A549 (cell line): ENCODE measurements around the gene DPM3. TPM values are rescaled to one million over a fixed set of nuclear protein-coding genes. Genes with fewer than 3 reads are reported as not detected.

ENCODE experiments used
- ATAC-seq, 2 experiments: fragments of 200-7000 bp in 1 of 2; fragments of >200 bp in 1 of 2; cut with Nextera tagmentation in 1 of 2; cut with Tn5 transposase in 1 of 2; 3 replicates each; pipeline versions ENCODE4 v1.8.0 to v1.9.1; 2018 to 2020; ENCODE audit warnings: mild to moderate bottlenecking in 1 of 2, moderate library complexity in 1 of 2
- CTCF ChIA-PET: fragments of 300-600 bp; sonication (Branson Sonifier 250); formaldehyde crosslinking; extraction: SDS; loops from one replicate; lab custom pipeline; 2021; ENCODE audit warnings: antibody characterized with exemption, inconsistent platforms; lab: Yijun Ruan, JAX
- POLR2A ChIA-PET: fragments of 350-600 bp; formaldehyde crosslinking; extraction: SDS; loops from one replicate; lab custom pipeline; 2021; ENCODE audit warnings: antibody characterized with exemption, inconsistent platforms; lab: Yijun Ruan, JAX
- DNase-seq, 2 experiments: peaks; one replicate each; pipeline versions ENCODE4 v3.0.0 to v3.0.0-alpha.2; 2011 to 2016; ENCODE audit warnings: low read depth in 1 of 2, low spot score in 1 of 2
- FAIRE-seq: peaks from 2 replicates; lab custom pipeline; 2011; peaks lifted over from hg19 to GRCh38; lab: Jason Lieb, UNC
- H3K27ac ChIP-seq, 2 experiments: fragments of >200 bp; sonication (Bioruptor Twin); formaldehyde crosslinking; 3 replicates each; pipeline ENCODE4 v1.5.1; 2016 to 2017
- H3K4me1 ChIP-seq: fragments of >200 bp; sonication (Bioruptor Twin); formaldehyde crosslinking; 3 replicates; pipeline ENCODE4 v1.6.1; 2016
- H3K4me2 ChIP-seq: fragments of >200 bp; sonication (Bioruptor Twin); formaldehyde crosslinking; 3 replicates; pipeline ENCODE4 v1.6.1; 2016
- H3K4me3 ChIP-seq: fragments of >200 bp; sonication (Bioruptor Twin); formaldehyde crosslinking; 3 replicates; pipeline ENCODE4 v1.5.1; 2016
- H3K9me3 ChIP-seq: fragments of >200 bp; sonication (Bioruptor Twin); formaldehyde crosslinking; 3 replicates; pipeline ENCODE4 v1.6.1; 2016
- CBX8 ChIP-seq: fragments of 200-600 bp; sonication (generic); IDR thresholded peaks from 2 replicates; pipeline ENCODE4 v1.6.1; 2016
- CHD2 ChIP-seq: fragments of 150-350 bp; IDR thresholded peaks from 2 replicates; pipeline ENCODE4 v1.6.1; 2014; ENCODE audit warnings: low read length; ENCODE audit not compliant: partially characterized antibody
- CHD4 ChIP-seq: fragments of 200-600 bp; sonication (generic); IDR thresholded peaks from 2 replicates; pipeline ENCODE4 v1.6.1; 2016; ENCODE audit warnings: antibody characterized with exemption, mild to moderate bottlenecking, borderline replicate concordance
- ELK1 ChIP-seq: fragments of 150-350 bp; IDR thresholded peaks from 2 replicates; pipeline ENCODE4 v1.6.1; 2014; ENCODE audit warnings: low read depth, mild to moderate bottlenecking, low read length
- EP300 ChIP-seq, 2 experiments: fragments of >200 bp; sonication (Bioruptor Twin); formaldehyde crosslinking; IDR thresholded peaks; 2 replicates in 1 of 2; 3 replicates in 1 of 2; pipeline ENCODE4 v1.6.1; 2016 to 2017
- FOXS1 ChIP-seq: fragments of 250-450 bp; sonication (Bioruptor Pico); IDR thresholded peaks from 2 replicates; pipeline ENCODE4 v1.5.0; 2020; ENCODE audit warnings: mild to moderate bottlenecking, moderate library complexity
- HDAC2 ChIP-seq: fragments of 200-600 bp; sonication (generic); IDR thresholded peaks from 2 replicates; pipeline ENCODE4 v1.6.1; 2016
- HEYL ChIP-seq: fragments of 250-450 bp; sonication (Bioruptor Pico); IDR thresholded peaks from 2 replicates; pipeline ENCODE4 v1.8.0; 2021; ENCODE audit warnings: mild to moderate bottlenecking, moderate library complexity
- HOXB5 ChIP-seq: fragments of 250-450 bp; sonication (Bioruptor Pico); IDR thresholded peaks from 2 replicates; pipeline ENCODE4 v1.5.0; 2020; ENCODE audit warnings: mild to moderate bottlenecking, moderate library complexity
- KDM1A ChIP-seq: fragments of 200-600 bp; sonication (generic); IDR thresholded peaks from 2 replicates; pipeline ENCODE4 v1.6.1; 2016; ENCODE audit warnings: low read depth, mild to moderate bottlenecking
- KDM5A ChIP-seq: fragments of 200-600 bp; sonication (generic); IDR thresholded peaks from 2 replicates; pipeline ENCODE4 v1.6.1; 2016; ENCODE audit warnings: antibody characterized with exemption, mild to moderate bottlenecking
- MAX ChIP-seq: IDR thresholded peaks from 2 replicates; pipeline ENCODE4 v1.6.1; 2012
- MYC ChIP-seq: IDR thresholded peaks from 2 replicates; pipeline ENCODE4 v1.6.1; 2012; ENCODE audit warnings: mild to moderate bottlenecking, inconsistent platforms, low read length, improper control_type of control experiment, borderline replicate concordance
- NPAS2 ChIP-seq: fragments of 250-450 bp; sonication (Bioruptor Pico); IDR thresholded peaks from 2 replicates; pipeline ENCODE4 v1.8.0; 2022; ENCODE audit warnings: mild to moderate bottlenecking, moderate library complexity, borderline replicate concordance
- PHF8 ChIP-seq: fragments of 200-600 bp; sonication (generic); IDR thresholded peaks from 2 replicates; pipeline ENCODE4 v1.6.1; 2016; ENCODE audit warnings: low read depth, mild to moderate bottlenecking, antibody characterized with exemption, moderate library complexity, borderline replicate concordance
- POLR2A ChIP-seq: IDR thresholded peaks from 2 replicates; pipeline ENCODE4 v1.6.1; 2012; ENCODE audit warnings: mild to moderate bottlenecking, low read length
- RCOR1 ChIP-seq: fragments of 150-350 bp; IDR thresholded peaks from 2 replicates; pipeline ENCODE4 v1.6.1; 2014; ENCODE audit warnings: antibody characterized with exemption, low read length, low read depth
- REST ChIP-seq: fragments of 200-600 bp; sonication (generic); IDR thresholded peaks from 2 replicates; pipeline ENCODE4 v1.6.1; 2016; ENCODE audit warnings: antibody characterized with exemption, mild to moderate bottlenecking, moderate library complexity
- RFX5 ChIP-seq: fragments of 450-650 bp; IDR thresholded peaks from 2 replicates; pipeline ENCODE4 v1.7.1; 2014; ENCODE audit warnings: antibody characterized with exemption, mild to moderate bottlenecking, moderate library complexity
- RNF2 ChIP-seq: fragments of 200-600 bp; sonication (generic); IDR thresholded peaks from 2 replicates; pipeline ENCODE4 v1.6.1; 2016; ENCODE audit warnings: low read depth, mild to moderate bottlenecking, antibody characterized with exemption, moderate library complexity, borderline replicate concordance
- TFCP2L1 ChIP-seq: fragments of 250-450 bp; sonication (Bioruptor Pico); IDR thresholded peaks from 2 replicates; pipeline ENCODE4 v1.5.0; 2021; ENCODE audit warnings: mild to moderate bottlenecking
- ZC3H11A ChIP-seq: fragments of 450-650 bp; IDR thresholded peaks from 2 replicates; pipeline ENCODE4 v1.6.1; 2014; ENCODE audit warnings: antibody characterized with exemption, mild to moderate bottlenecking
- ZFP36 ChIP-seq: fragments of 450-650 bp; IDR thresholded peaks from 2 replicates; pipeline ENCODE4 v1.6.1; 2014; ENCODE audit warnings: borderline replicate concordance; ENCODE audit not compliant: partially characterized antibody
- WGBS: methylation state at CpG from one replicate; pipeline ENCODE4 v1.1.6; 2017; ENCODE audit errors: missing lambda C conversion rate; 5-methylcytosine and 5-hydroxymethylcytosine counted together
- polyA plus RNA-seq, 4 experiments: library from polyadenylated mRNA; depleted of rRNA in 3 of 4; stranded (reverse); fragments of >200 nt; fragmentation: RNase III in 1 of 4; extraction: RNeasy Plus Mini Kit Qiagen cat#74134 plus additional on column Dnase treatment in 1 of 4; gene quantifications; 2 replicates in 3 of 4; 3 replicates in 1 of 4; pipeline ENCODE4 v1.2.3, GENCODE V29; 2011 to 2017

Gene DPM3
- polyA plus RNA-seq, 2 of the 4 experiments (the other 2 are of a cell fraction): 22.8 to 80.3 TPM

GRCh38 chr1:155107309-155108264, 32.7 kb downstream of the DPM3 start:
- H3K4me3 ChIP-seq: no peak overlapping the region
- WGBS: 66% methylated on average over 10 of the region's 12 CpGs
- no peaks in the 10 kb centered on the region for H3K4me1 ChIP-seq
- DNase-seq (no peak), ATAC-seq (peak; percentile 61 to 69; a peak in 4 of 6 replicates), FAIRE-seq (no peak)
- no peak for TF ChIP-seq RFX5
- TF ChIP-seq CBX8: no peak
- no peak for TF ChIP-seq HDAC2
- CTCF ChIA-PET: interaction anchor here (0.6 to 9.2 kb wide), 13 partner anchors 9 to 87 kb away, joined by 3 to 67 read pairs (median 3); partner anchors contain the start of gene EFNA1
- H3K4me2 ChIP-seq: no peak overlapping the region
- H3K9me3 ChIP-seq: no peaks in the 10 kb centered on the region
- H3K27ac ChIP-seq: no peak overlapping the region
- POLR2A ChIA-PET: interaction anchor here (1.0 to 1.6 kb wide), 2 partner anchors 21 to 29 kb away, joined by 3 to 4 read pairs; no protein-coding TSS in a partner anchor

- H3K4me2 ChIP-seq: no peak overlapping the region
- no peak for DNase-seq
- WGBS: 80% methylated on average over 6 of the region's 6 CpGs
- POLR2A ChIA-PET: interaction anchor here (1.6 kb wide), 1 partner anchor 29 kb away, joined by 4 read pairs; no protein-coding TSS in a partner anchor
- no peak for ATAC-seq
- CTCF ChIA-PET: interaction anchor here (0.6 to 9.2 kb wide), 6 partner anchors 16 to 86 kb away, joined by 3 to 67 read pairs (median 10); no protein-coding TSS in a partner anchor
- H3K27ac ChIP-seq: no peak overlapping the region
- no peaks in the 10 kb centered on the region for H3K9me3 ChIP-seq
- FAIRE-seq: no peak
- TF ChIP-seq NPAS2 (CRISPR knock-in tag) (no peak), REST (no peak), PHF8 (no peak), TFCP2L1 (no peak), HEYL (CRISPR knock-in tag) (no peak), HOXB5 (CRISPR knock-in tag) (no peak), ELK1 (no peak)
- H3K4me3 ChIP-seq: no peak overlapping the region
- no peaks in the 10 kb centered on the region for H3K4me1 ChIP-seq
Observed at GRCh38 chr1:155106862-155107261, 33.5 kb downstream of the DPM3 start.

- ATAC-seq (no peak), FAIRE-seq (no peak), DNase-seq (no peak)
- Histone ChIP-seq H3K4me3 (no peak overlapping the region), H3K27ac (no peak overlapping the region), H3K4me2 (no peak overlapping the region), H3K4me1 (no peaks in the 10 kb centered on the region), H3K9me3 (no peaks in the 10 kb centered on the region)
- POLR2A ChIA-PET: no interaction called here
- CTCF ChIA-PET: interaction anchor here (0.7 to 9.2 kb wide), 5 partner anchors 10 to 63 kb away, joined by 3 to 67 read pairs (median 14); partner anchors contain the start of gene SLC50A1
- 74% methylated on average over 7 of the region's 7 CpGs for WGBS
- TF ChIP-seq EP300 (IDR thresholded peaks at IDR 0.05): no peak
- no peak for TF ChIP-seq CHD4
- no peak for TF ChIP-seq CHD2
- TF ChIP-seq POLR2A: no peak
- no peak for TF ChIP-seq NPAS2 (CRISPR knock-in tag)
- TF ChIP-seq KDM1A: no peak
- no peak for TF ChIP-seq RCOR1
- TF ChIP-seq ZFP36: no peak
- TF ChIP-seq ZC3H11A: no peak
- TF ChIP-seq RNF2: no peak
- TF ChIP-seq REST: no peak
- TF ChIP-seq KDM5A: no peak
- TF ChIP-seq RFX5: no peak
- TF ChIP-seq FOXS1 (CRISPR knock-in tag): no peak
- no peak for TF ChIP-seq PHF8
- no peak for TF ChIP-seq MYC
- no peak for TF ChIP-seq MAX
Observed at GRCh38 chr1:155105604-155106011, 34.7 kb downstream of the DPM3 start.
